GM12891 (cell line): ENCODE results near the gene CAMK1D.

Source experiments
- POLR2A ChIP-seq: IDR thresholded peaks from 2 replicates; pipeline ENCODE4 v1.6.1; 2011; ENCODE audit warnings: low read depth, low read length, control low read depth
- POLR2AphosphoS5 ChIP-seq: IDR thresholded peaks from 2 replicates; pipeline ENCODE4 v1.6.1; 2011; ENCODE audit warnings: low read depth, low read length, control low read depth
- TAF1 ChIP-seq: IDR thresholded peaks from 2 replicates; pipeline ENCODE4 v1.6.1; 2011; ENCODE audit warnings: low read depth, low read length, control low read depth

DNA sequence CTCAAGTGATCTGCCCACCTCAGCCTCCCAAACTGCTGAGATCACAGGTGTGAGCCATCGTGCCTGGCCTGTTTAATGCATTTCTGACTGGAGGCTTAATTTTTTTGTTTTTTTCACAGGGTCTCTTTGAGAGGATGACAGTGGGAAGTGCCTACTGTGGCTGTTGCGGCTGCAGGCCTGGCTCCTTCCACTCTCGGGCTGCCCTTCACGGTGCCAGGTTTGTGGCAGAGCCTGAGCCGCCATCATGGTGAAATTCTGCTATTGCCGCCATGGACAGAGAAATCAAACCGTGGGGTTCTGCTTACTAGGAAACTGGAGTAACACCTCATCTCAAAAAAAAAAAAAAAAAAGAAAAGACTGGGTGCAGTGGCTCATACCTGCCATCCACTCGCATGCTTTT is 142.7 kb downstream of the CAMK1D start:
- no peak for TF ChIP-seq POLR2A
- no peak for TF ChIP-seq POLR2AphosphoS5
- TF ChIP-seq TAF1 = no peak
